K562 (cell line): ENCODE results near the gene TM7SF3. TPM values are rescaled to one million over a fixed set of nuclear protein-coding genes. Genes with fewer than 3 reads are reported as not detected.

Experiments used
- CBX1 ChIP-seq: sonication (generic); IDR thresholded peaks from 2 replicates; pipeline ENCODE4 v1.6.1; 2016; ENCODE audit warnings: antibody characterized with exemption, low read depth, mild to moderate bottlenecking
- CBX3 ChIP-seq, 2 experiments: IDR thresholded peaks; 1 replicate in 1 of 2; 2 replicates in 1 of 2; pipeline ENCODE4 v1.6.1; 2012; ENCODE audit warnings: inconsistent platforms in 2 of 2, low read length in 2 of 2, borderline replicate concordance in 1 of 2, control low read depth in 1 of 2
- CHD1 ChIP-seq: fragments of 200-600 bp; sonication (generic); IDR thresholded peaks from one replicate; pipeline ENCODE4 v1.6.1; 2012; ENCODE audit warnings: mild to moderate bottlenecking, moderate library complexity, low read length, inconsistent platforms
- ELF4 ChIP-seq: fragments of 450-650 bp; formaldehyde crosslinking; IDR thresholded peaks from 2 replicates; pipeline ENCODE4 v1.4.0; 2022; ENCODE audit warnings: missing genetic modification characterization
- GABPB1 ChIP-seq: sonication (generic); formaldehyde crosslinking; IDR thresholded peaks from 2 replicates; pipeline ENCODE4 v1.8.0; 2022; ENCODE audit warnings: mild to moderate bottlenecking, missing genetic modification reagents
- LCOR ChIP-seq: sonication (generic); formaldehyde crosslinking; IDR thresholded peaks from 2 replicates; pipeline ENCODE4 v1.8.0; 2022; ENCODE audit warnings: mild to moderate bottlenecking, missing genetic modification reagents
- MBD2 ChIP-seq: sonication (generic); IDR thresholded peaks from 2 replicates; pipeline ENCODE4 v1.6.1; 2016; ENCODE audit warnings: low read depth, borderline replicate concordance
- RBM34 ChIP-seq: fragments of 200-400 bp; formaldehyde crosslinking; IDR thresholded peaks from 2 replicates; pipeline ENCODE4 v1.6.1; 2018; ENCODE audit warnings: low read length, borderline replicate concordance; ENCODE audit not compliant: insufficient read depth
- SIRT6 ChIP-seq: IDR thresholded peaks from one replicate; pipeline ENCODE4 v1.6.1; 2012; ENCODE audit warnings: low read depth, mild to moderate bottlenecking, control low read depth, inconsistent platforms, low read length, moderate library complexity
- SMAD2 ChIP-seq: fragments of 150-350 bp; IDR thresholded peaks from 2 replicates; pipeline ENCODE4 v1.6.1; 2014; ENCODE audit warnings: low read depth, mild to moderate bottlenecking, low read length
- TCF3 ChIP-seq: sonication (generic); formaldehyde crosslinking; IDR thresholded peaks from 2 replicates; pipeline ENCODE4 v1.4.0; 2020; ENCODE audit warnings: mild to moderate bottlenecking, missing genetic modification reagents
- ZEB2 ChIP-seq: fragments of 450-650 bp; IDR thresholded peaks from 2 replicates; pipeline ENCODE4 v1.6.1; 2016
- ZNF12 ChIP-seq: sonication (generic); formaldehyde crosslinking; IDR thresholded peaks from 2 replicates; pipeline ENCODE4 v1.4.0; 2020; ENCODE audit warnings: mild to moderate bottlenecking, missing genetic modification reagents
- ZNF253 ChIP-seq: fragments of 250-450 bp; sonication (Bioruptor Pico); conservative IDR thresholded peaks from 2 replicates; pipeline ENCODE4 v1.6.1; 2021; ENCODE audit warnings: mild to moderate bottlenecking
- ZNF274 ChIP-seq: IDR thresholded peaks from 2 replicates; pipeline ENCODE4 v1.6.1; 2011; ENCODE audit warnings: low read depth, mild to moderate bottlenecking, low read length, moderate library complexity, borderline replicate concordance
- ZNF311 ChIP-seq: fragments of 250-450 bp; sonication (Bioruptor Pico); IDR thresholded peaks from 2 replicates; pipeline ENCODE4 v1.4.0; 2020; ENCODE audit warnings: mild to moderate bottlenecking, moderate library complexity
- ZNF695 ChIP-seq: fragments of 450-650 bp; formaldehyde crosslinking; IDR thresholded peaks from 2 replicates; pipeline ENCODE4 v1.4.0; 2020; ENCODE audit warnings: mild to moderate bottlenecking, moderate library complexity
- ZNF778 ChIP-seq: fragments of 450-650 bp; formaldehyde crosslinking; IDR thresholded peaks from 2 replicates; pipeline ENCODE4 v1.4.0; 2020; ENCODE audit warnings: mild to moderate bottlenecking, moderate library complexity
- ZZZ3 ChIP-seq: fragments of 450-650 bp; IDR thresholded peaks from 2 replicates; pipeline ENCODE4 v1.6.1; 2016; ENCODE audit warnings: antibody characterized with exemption, mild to moderate bottlenecking, moderate library complexity
- polyA plus RNA-seq, 8 experiments: library from polyadenylated mRNA; depleted of rRNA in 4 of 8; stranded (reverse) in 5 of 8; unstranded in 3 of 8; fragments of >200 nt; fragmentation: Nextera tagmentation in 2 of 8; fragmentation: Illumina TruSeq in 1 of 8; extraction: Ambion mirVana in 2 of 8; extraction: Trizol in 1 of 8; gene quantifications; 2 replicates each; pipeline versions ENCODE4 v1.2.1 to v1.2.3, GENCODE V29; 2011 to 2014; ENCODE audit warnings: inconsistent platforms in 1 of 8, missing spikeins in 1 of 8
- total RNA-seq, 7 experiments: library from RNA; depleted of rRNA in 6 of 7; stranded (reverse); fragments of >200 nt in 6 of 7; fragmentation: Illumina TruSeq in 2 of 7; extraction: Trizol in 2 of 7; gene quantifications; 2 replicates each; pipeline versions ENCODE4 v1.2.1 to v1.2.3, GENCODE V29; 2011 to 2021; ENCODE audit warnings: low replicate concordance in 1 of 7
- TF ChIP-seq, protein P1 (sequence below): fragments of 250-450 bp; sonication (Bioruptor Pico); IDR thresholded peaks from 2 replicates; pipeline ENCODE4 v1.8.0; 2021; ENCODE audit warnings: moderate library complexity, mild to moderate bottlenecking, inconsistent platforms
- TF ChIP-seq, protein P2 (sequence below), 2 experiments: fragments of 450-650 bp; IDR thresholded peaks; 2 replicates each; pipeline ENCODE4 v1.6.1; 2016
- TF ChIP-seq, protein P3 (sequence below): fragments of 150-350 bp; conservative IDR thresholded peaks from 2 replicates; pipeline ENCODE4 v1.6.1; 2014; ENCODE audit warnings: low read length
- TF ChIP-seq, protein P4 (sequence below): fragments of 450-650 bp; IDR thresholded peaks from 2 replicates; pipeline ENCODE4 v1.6.1; 2014; ENCODE audit warnings: low read depth, mild to moderate bottlenecking, moderate library complexity, borderline replicate concordance

Gene TM7SF3
- total and polyA plus RNA-seq, 9 of the 15 experiments (the other 6 are each of a cell fraction or from before 2014, with no cell fraction given): 9.3 to 90.4 (median 24.8) TPM

DNA sequence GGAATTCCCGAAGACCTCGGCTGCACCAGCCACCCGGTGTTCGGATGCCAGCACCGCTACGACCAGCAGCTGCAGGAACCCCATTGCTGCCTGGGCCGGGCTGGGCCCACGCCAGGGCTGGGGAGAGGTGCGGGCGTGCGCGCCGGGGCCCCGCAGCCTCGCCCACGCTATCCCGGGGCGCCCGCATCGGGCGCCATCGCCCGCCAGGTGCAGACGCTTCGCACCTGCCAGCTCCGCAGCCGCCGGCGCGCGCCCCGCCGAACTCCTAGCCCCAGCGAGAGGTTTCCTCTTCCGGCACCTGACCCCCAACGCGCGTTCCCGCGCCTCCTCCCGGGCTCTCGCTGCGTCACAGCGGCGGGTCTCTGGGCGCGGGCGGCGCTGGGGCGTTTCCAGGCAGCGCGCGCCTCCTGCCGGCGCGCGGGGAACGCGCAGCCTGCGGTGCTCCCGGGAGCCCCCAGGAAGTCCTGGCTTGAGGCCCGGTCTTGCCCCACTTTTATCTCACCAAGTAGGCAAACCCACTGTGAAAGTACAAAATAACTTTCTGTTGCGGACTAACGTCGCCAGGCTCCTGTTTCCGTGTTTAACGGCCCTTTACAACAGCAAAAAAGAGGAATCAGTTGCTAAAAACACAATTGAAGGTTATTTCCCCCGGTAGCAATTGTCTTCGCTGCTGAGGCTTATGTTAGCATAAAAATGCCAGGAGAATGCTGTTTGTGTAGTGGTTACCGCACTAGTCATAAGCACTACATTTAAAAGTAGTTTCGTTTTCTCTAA lies at the start of gene TM7SF3 (continued):
- TF ChIP-seq ELF4 (CRISPR knock-in tag) (no peak), CHD1 (peak; percentile 58), MBD2 (no peak), LCOR (CRISPR knock-in tag) (no peak), ZZZ3 (no peak), ZNF12 (CRISPR knock-in tag) (no peak), ZNF274 (no peak), ZNF311 (CRISPR knock-in tag) (no peak), ZNF778 (CRISPR knock-in tag) (no peak), CBX1 (no peak), SIRT6 (no peak), CBX3 (IDR thresholded peaks at IDR 0.05; ENCODE audit: borderline replicate concordance in 1 of 2, low read length in 2 of 2) (no peak), TCF3 (no peak), ZNF695 (CRISPR knock-in tag) (no peak), RBM34 (no peak), ZNF253 (CRISPR knock-in tag) (no peak), SMAD2 (no peak), ZEB2 (no peak), GABPB1 (peak; percentile 74)
- TF ChIP-seq, protein P1, sequence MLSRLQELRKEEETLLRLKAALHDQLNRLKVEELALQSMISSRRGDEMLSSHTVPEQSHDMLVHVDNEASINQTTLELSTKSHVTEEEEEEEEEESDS (CRISPR knock-in tag): no peak
- TF ChIP-seq, protein P2, sequence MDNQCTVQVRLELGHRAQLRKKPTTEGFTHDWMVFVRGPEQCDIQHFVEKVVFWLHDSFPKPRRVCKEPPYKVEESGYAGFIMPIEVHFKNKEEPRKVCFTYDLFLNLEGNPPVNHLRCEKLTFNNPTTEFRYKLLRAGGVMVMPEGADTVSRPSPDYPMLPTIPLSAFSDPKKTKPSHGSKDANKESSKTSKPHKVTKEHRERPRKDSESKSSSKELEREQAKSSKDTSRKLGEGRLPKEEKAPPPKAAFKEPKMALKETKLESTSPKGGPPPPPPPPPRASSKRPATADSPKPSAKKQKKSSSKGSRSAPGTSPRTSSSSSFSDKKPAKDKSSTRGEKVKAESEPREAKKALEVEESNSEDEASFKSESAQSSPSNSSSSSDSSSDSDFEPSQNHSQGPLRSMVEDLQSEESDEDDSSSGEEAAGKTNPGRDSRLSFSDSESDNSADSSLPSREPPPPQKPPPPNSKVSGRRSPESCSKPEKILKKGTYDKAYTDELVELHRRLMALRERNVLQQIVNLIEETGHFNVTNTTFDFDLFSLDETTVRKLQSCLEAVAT (IDR thresholded peaks at IDR 0.05): no peak
- TF ChIP-seq, protein P3, sequence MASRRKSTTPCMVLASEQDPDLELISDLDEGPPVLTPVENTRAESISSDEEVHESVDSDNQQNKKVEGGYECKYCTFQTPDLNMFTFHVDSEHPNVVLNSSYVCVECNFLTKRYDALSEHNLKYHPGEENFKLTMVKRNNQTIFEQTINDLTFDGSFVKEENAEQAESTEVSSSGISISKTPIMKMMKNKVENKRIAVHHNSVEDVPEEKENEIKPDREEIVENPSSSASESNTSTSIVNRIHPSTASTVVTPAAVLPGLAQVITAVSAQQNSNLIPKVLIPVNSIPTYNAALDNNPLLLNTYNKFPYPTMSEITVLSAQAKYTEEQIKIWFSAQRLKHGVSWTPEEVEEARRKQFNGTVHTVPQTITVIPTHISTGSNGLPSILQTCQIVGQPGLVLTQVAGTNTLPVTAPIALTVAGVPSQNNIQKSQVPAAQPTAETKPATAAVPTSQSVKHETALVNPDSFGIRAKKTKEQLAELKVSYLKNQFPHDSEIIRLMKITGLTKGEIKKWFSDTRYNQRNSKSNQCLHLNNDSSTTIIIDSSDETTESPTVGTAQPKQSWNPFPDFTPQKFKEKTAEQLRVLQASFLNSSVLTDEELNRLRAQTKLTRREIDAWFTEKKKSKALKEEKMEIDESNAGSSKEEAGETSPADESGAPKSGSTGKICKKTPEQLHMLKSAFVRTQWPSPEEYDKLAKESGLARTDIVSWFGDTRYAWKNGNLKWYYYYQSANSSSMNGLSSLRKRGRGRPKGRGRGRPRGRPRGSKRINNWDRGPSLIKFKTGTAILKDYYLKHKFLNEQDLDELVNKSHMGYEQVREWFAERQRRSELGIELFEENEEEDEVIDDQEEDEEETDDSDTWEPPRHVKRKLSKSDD: no peak
- TF ChIP-seq, protein P4, sequence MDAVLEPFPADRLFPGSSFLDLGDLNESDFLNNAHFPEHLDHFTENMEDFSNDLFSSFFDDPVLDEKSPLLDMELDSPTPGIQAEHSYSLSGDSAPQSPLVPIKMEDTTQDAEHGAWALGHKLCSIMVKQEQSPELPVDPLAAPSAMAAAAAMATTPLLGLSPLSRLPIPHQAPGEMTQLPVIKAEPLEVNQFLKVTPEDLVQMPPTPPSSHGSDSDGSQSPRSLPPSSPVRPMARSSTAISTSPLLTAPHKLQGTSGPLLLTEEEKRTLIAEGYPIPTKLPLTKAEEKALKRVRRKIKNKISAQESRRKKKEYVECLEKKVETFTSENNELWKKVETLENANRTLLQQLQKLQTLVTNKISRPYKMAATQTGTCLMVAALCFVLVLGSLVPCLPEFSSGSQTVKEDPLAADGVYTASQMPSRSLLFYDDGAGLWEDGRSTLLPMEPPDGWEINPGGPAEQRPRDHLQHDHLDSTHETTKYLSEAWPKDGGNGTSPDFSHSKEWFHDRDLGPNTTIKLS: no peak; the same call in 1 of the 2 replicates
